Fibroblast of villous mesenchyme (primary cell): Measurements from ENCODE around the gene F10. TPM values are rescaled to one million over a fixed set of nuclear protein-coding genes. Genes with fewer than 3 reads are reported as not detected.

Experiments
- DNase-seq: peaks from one replicate; pipeline ENCODE4 v3.0.0-alpha.2; 2010; ENCODE audit warnings: low read depth
- H3K4me3 ChIP-seq: 2 replicates; pipeline ENCODE4 v1.5.1; 2011; ENCODE audit warnings: low read depth, mild to moderate bottlenecking, low read length
- CTCF ChIP-seq: IDR thresholded peaks from 2 replicates; pipeline ENCODE4 v1.5.1; 2012; ENCODE audit warnings: low read depth, mild to moderate bottlenecking, low read length; ENCODE audit not compliant: insufficient read depth
- total RNA-seq: library from RNA; depleted of rRNA; stranded (reverse); fragments of >200 nt; gene quantifications from 2 replicates; pipeline ENCODE4 v1.2.3, GENCODE V29; 2012

F10 gene
- total RNA-seq, 1 donor, result 12.5 TPM

GRCh38 chr13:113123226-113124201, 915 bp downstream of the F10 start:
- TF ChIP-seq CTCF, result peak; percentile 28
- DNase-seq, result no peak
- H3K4me3 ChIP-seq, result peak overlapping the region; percentile 60

DNA sequence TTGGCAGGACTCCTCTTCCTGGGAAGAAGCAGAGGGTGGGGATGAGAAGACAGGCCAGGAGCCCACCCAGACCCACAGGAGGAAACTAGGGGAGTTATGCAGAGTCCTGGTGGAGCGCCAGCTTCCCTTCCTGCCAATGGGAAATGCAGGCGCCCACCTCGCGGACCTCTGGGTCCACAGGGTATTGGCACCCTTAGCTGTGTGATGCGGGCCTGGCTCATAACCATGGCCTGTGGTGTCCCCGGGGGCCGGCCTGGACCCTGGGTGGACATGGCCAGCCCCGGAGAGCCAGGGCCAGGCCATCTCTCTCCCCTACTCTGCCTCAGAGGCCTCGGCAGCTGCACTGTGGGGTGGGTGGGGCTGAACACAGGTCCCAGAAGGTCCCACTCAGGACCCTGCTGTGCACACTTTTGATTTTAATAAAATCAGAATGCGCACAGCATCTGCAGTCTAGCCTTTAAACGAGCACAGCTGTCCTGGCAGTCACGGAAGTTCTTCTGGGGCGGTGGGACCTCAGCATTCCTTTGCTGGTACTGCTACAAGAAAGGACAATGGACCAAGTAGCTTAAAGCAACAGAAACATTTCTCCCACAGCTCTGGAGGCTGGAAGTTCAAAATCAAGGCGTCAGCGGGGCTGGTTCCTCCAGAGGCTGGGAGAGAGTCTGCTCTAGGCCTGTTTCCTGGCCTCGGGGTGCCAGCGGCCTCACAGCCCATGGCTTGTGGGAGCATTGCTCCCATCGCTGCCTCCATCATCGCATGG, 1.8 kb downstream of the F10 start:
- DNase-seq, result no peak
- no peak overlapping the region for H3K4me3 ChIP-seq
- no peak for TF ChIP-seq CTCF

DNA sequence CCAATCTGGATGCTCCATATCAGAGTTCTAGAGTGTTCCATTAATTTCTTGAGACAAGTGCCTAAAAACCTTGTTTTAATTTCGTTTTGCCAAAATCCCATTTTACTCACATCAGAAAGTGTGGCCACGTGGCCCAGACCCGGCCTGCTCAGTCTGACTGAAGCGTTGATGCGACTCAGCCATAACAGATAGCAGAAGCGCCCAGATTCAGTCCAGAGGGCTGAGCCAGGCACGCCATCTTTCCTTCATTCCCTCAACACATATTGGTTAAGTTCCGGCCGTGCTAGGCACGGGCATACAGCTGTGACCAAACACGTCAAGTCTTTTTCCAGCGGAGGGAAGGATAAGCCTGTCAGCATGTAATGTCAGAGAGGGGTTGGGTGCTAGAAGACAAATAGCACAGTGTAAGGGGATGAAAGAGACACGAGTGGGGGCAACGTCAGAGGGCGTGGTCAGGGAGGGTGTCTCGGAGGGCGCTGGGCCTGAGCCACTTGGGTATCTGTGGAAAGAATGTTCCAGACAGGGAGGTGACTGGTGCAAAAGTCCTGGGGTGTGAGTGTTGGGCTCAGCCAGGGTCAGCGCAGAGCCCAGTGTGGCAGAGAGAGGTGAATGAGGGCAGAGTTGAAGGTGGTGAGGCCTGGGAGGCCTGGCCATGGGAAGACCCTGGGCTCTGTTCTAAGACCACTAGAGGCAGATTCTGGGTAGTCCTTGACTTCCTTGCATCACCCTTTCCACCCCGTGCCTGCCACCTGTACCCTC, 3.1 kb downstream of the F10 start:
- no peak for DNase-seq
- H3K4me3 ChIP-seq, result no peak overlapping the region
- no peak for TF ChIP-seq CTCF

GRCh38 chr13:113126265-113127150, 3.9 kb downstream of the F10 start:
- TF ChIP-seq CTCF, result no peak
- no peak for DNase-seq
- H3K4me3 ChIP-seq, result no peak overlapping the region

DNA sequence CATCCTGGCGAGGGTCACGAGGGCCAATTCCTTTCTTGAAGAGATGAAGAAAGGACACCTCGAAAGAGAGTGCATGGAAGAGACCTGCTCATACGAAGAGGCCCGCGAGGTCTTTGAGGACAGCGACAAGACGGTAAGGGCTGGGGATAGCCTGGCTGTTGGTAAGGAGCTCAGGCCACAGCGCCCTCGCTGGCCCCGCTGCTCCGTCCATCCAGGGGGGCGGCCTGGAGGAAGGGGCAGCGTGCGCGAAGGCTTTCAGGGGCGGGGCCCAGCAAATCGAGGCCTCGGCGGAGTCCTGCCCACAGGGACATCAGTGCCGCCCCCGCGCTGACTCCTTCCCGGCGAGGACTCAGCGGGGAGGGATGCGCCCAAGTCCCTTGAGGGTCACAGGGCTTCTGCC, 6.9 kb downstream of the F10 start:
- no peak for TF ChIP-seq CTCF
- no peak for DNase-seq
- no peak overlapping the region for H3K4me3 ChIP-seq
